GM19240 (cell line): Measurements from ENCODE around the gene FAM114A1.
"Not testable (repeated sequence)": the region's sequence is repeated elsewhere in the genome, so short reads cannot be mapped to it uniquely, and the experiment has no call there.

Experiments
- DNase-seq: peaks from one replicate; pipeline ENCODE4 v3.0.0; 2011; ENCODE audit warnings: low spot score; ENCODE audit not compliant: insufficient read length

FAM114A1 gene

DNA sequence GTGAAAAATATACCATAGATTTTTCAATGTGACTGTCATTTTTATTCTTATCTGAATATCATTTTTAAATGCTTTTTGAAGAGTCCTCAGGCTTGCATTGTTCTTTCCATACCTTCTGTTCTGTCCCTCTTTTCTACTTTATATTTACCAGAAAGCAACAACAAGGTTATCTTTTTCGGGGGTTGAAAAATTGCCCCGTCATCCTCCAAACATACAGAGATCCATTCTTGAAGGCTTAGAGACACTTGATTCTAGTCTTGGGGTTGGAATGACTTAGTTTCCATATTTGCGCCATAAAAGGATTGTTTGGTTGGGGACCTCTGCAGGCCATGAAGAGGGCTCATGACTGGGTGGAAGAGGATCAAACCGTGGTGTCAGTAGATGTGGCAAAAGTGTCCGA, 63.5 kb downstream of the FAM114A1 start:
- no peak for DNase-seq

DNA sequence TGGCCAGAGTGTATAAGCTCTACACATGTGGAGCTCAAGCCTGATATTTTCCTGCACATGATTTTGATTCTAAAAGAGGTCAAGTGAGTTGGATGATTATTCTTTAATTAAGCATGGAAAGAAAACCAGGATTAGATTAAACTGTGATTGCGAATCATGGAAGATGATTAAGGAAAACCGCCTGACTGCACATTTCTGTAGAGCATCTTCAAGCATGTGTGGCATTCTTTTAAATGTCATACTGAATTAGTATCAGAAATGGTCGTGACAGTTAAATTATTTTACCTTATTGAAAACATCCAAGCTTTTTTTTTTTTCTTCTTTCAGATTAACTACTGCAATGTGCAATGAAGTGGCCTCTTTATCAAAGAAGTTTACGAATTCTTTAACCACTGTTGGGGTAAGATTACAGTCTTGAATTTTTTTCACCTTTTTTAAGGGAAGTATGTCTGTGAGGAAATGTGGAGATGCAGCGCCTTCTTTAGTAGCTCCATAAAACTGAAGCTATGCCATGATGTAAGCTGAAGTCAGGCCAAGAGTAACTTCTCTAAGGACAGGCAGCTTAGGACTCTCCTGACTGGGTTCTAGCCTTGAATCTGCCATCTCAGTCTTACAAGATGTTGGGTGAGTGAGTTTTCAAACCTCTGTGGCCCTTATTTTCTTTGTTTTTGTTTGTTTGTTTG, 67.9 kb downstream of the FAM114A1 start:
- DNase-seq: no peak

DNA sequence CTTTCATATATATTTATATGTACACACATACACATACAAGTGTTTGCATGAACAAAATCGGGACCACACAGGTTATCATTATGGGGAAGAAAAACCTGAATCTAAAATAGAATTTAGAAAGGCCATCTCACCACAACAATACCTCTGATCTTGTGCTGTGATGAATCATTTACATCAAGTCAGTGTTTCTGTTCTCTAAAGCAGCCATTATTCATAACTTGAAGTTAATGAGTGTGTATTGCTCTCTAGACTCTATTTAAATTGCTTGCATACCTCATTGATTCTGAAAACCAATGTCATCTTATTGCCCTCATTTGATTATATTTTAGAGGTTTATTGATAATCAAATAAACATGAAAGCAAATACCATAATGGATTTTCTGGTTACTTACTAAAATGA, 71.6 kb downstream of the FAM114A1 start:
- DNase-seq: peak; percentile 35

DNA sequence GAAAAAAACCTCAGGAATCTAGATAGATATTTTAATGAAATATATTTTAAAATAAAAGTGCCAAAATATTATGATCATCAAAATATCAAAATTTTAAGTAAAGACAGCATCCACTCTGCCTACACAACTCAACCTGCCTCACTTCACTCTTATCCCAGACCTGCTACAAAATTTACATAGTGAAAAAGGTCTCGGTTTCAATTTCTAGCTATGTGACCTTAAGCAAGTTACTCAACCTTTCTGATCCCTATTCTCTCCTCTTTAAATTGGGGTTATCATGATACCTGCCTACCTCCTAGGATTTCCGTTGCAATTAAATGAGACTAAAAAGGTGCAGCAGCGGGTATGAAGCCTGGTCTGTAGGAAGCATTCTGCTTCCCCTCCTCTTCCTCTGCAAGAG, 72.9 kb downstream of the FAM114A1 start:
- no peak for DNase-seq

DNA sequence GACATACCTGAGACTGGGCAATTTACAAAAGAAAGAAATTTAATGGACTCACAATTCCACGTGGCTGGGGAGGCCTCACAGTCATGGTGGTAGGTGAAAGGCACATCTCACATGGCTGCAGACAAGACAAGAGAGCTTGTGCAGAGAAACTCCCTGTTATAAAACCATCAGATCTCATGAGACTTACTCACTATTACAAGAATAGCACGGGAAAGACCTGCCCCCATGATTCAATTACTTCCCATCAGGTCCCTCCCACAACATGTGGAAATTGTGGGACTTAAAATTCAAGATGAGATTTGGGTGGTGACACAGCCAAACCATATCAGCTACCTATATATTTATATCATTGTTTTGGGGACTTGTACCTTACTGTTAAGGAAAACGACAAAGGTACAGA, 74.3 kb downstream of the FAM114A1 start:
- not testable (repeated sequence) for DNase-seq

DNA sequence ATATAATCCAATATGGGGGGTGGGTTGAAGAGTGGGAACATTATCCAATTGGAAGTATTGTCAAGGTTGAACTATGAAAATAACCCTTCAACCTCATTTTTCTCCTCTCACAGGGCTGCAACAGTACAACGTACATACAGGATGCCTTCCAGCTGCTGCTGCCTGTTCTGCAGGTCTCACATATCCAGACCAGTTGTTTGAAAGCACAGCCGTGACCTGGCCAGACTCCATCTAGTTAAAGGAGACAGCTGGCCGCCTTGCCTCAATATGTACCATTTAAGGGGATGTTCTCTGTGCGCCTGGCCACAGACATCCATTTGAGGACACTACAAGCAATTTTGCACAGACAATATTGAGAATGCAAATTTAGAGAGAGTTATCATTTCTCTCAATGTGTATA, 75.7 kb downstream of the FAM114A1 start:
- DNase-seq: no peak

DNA sequence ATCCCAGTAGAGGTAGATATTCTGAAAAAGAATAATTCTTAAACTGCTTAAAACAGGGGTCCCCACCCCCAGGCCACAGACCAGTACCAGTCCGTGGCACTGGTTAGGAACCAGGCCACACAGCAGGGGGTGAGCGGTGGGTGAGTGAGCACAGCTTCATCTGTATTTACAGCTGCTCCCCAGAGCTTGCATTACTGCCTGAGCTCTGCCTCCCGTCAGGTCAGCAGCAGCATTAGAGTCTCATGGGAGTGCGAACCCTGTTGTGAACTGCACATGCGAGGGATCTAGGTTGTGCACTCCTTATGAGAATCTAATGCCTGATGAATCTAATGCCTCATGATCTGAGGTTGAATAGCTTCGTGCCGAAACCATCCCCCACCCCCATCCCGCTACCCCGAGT, 76.8 kb downstream of the FAM114A1 start:
- DNase-seq: no peak

DNA sequence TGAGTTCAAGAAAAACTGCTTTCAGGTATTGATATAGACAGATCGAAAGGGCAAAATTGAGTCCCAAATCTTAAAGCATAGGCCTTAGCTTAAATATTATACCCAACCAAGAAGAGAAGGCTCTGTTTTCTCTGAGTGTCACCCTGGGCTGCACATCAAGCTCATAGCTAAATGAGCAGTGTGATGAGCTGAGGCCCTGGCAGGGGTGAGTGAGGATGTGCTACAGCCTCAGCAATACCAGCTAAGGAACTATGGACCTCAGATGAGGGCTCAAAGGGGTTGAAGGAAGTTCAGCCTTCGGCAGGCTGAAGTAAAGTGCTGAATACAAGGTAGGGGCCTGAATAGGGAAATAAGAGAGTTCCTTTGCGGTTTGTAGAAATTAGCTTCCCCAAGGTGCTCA, 79.3 kb downstream of the FAM114A1 start:
- DNase-seq: no peak

DNA sequence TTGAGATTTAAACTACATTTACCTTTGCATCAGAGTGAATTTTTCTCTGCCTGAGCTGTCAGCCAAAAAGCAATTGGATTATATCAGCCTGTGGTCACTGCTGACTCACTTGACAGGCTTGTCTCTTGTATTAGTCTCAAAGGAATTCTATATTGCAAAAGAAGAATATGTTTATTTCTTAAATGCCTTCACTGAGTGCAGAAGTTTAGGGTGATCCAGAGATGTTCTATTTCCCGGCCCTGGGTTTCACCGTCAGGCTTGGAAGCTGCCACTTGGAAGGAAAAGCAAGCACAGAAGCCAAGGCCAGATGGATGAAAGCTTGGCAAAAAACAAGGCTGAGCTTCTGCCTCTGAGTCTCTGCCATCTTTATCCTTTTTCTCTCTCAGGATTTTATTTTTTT, 80.9 kb downstream of the FAM114A1 start:
- no peak for DNase-seq

DNA sequence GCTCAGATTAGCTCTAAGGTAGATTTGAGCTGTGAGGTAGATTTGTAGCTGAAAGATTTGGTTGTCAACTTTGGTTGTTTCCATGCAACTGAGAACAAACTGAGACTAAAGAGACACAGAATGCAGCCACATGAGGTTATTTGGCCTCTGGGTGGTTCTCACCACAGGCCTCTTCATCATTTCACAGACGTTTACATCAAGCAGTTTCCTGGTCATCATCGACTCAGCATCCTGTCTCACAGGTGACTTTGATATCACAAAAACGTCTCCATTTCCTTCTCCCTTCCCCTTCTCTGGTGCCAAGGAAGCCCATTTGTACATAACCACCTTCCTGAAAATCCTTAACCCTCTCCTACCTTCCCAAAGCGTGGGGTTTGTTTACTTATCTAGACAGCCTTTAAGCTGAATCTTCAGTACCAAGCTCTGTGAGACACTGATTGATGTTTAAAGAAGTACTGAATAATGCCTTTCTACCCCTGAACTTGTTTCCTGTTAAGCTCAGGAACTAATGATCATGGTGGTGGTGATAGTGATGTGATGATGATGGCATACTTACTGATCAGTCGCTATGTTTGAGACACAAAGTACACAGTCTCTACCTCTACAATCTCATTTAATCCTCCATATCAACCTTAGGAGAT, 81.9 kb downstream of the FAM114A1 start:
- DNase-seq: no peak

DNA sequence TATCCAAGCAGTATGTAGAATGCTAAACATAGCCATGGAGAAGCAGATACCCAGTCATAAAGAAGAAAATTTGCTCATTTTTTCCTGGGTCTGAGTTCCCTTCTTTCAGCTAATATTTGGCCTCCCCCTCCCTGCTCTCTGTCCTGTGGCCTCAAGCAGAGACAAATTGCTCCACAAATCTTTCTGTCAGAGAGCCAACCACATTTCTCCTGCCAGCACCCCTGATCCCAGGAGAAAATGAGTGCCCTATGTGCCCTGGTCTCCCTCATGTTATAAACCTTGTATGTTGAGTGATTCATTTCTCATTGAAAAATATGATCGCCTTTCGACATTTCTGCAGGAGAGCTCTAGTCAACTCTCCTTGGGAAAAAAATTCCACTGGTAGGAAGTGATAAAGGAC, 82.6 kb downstream of the FAM114A1 start:
- DNase-seq: no peak

DNA sequence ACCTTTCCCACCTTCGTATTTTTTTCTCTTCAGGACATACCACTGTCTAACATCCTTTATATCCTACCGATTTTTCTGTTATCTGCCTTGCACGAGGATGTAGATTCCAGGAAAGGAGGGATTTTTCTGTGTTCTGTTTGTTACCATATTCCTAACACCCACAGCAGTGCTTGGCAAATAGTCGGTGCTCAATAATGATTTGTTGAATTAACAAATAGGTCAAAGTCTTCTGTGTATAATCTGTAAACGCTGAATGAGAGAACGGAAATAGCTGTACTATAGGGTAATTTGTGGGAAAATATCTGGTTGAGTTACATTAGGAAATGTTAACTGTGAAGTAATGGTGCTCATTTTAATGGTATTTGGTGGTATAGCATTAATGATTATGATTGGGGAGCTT, 83.1 kb downstream of the FAM114A1 start:
- no peak for DNase-seq

DNA sequence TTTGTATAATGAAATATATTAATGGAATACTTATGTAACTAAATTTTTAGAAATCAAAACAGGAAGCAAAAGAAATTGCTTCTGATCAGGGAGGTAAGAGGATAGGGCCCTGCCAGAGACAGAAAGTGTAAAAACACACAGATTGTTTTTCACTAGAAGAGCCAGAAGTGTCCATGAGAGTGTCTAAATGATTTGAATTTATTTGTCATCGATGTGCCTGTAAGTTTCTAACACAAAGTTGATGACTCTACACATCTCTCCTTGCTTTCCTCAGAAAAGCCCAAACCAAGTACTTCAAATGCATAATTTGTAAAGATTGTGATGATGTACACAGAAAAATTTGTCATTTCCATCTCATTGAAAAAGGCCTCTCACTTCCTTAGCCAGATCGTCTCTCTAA, 84.0 kb downstream of the FAM114A1 start:
- no peak for DNase-seq

DNA sequence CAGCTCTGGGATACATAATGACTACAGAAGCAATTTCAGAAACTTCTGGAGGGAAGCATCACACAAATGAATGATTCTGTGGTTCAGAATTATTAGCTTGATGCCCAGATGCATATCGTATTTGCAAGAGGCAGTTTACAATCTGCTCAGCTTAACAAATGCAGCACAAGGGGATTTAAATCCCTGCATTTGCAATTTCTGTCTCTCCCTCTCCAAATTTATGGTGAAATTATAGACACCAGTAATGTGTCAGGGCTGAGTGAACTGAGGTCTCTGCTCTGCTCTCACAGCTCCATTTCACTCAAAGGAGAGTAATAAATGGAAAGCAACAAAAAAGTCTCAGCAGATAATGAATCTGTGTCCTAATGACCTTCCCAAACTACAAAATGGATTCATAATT, 84.4 kb downstream of the FAM114A1 start:
- no peak for DNase-seq

DNA sequence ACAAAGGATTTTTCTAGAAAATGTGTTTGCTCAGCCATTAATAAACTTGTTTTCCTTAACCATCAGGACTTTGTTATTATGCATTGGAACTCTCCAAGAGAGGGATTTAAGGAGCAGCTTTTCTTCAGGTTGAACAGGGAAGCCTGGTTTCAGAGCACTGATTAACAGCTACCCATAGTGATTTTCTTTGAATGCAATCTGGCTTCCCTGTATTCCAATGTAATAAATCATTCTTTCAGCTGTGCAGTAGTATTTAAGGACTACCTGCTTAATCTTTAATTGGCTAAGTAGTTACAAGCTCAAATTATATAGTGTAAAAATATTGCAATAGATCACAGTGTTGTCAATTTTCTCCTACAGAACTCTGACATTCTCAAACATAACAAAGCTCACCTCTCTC, 87.1 kb downstream of the FAM114A1 start:
- no peak for DNase-seq

DNA sequence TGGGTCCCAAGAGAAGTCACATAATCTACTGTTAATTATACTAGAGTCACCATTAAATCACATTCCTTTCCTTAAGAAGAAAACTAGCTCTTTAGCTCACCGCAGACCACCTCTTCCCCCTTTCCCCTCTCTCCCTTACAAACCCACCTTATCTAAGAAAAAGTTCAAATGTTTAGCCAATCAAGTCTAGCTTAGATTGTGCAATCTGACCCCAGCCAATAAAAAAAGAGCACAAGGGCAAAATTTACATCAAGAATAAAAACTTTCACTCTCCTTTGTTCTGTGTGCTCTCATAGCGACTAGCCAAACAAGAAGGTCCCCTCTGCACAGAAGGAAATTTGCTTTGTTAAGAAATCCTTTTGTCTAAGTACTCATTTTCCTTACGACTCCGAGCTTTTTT, 88.4 kb downstream of the FAM114A1 start:
- DNase-seq: no peak

DNA sequence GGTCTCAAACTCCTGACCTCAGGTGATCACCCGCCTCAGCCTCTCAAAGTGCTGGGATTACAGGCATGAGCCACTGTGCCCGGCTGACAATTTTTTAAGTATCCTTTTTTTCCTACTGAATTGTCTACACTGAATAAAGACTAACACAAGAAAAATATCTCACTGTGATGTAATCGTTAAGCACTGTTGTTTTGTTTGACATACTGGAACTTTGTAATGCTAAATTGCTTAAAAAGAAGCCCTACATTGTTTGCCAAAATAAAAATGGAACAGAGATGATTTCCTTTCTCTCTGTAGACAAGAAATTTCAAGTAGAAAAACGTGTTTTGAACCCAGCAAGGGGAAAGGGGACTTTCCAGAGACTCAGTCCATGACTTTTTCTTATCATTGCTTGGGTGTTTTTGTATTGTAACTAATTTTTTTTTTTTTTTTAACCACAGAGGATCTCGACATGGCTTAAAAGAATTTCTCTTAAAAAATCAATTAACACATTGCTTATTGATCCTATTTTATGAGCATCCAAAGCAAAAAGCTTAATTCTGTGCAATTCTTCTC, 89.7 kb downstream of the FAM114A1 start:
- DNase-seq: no peak

DNA sequence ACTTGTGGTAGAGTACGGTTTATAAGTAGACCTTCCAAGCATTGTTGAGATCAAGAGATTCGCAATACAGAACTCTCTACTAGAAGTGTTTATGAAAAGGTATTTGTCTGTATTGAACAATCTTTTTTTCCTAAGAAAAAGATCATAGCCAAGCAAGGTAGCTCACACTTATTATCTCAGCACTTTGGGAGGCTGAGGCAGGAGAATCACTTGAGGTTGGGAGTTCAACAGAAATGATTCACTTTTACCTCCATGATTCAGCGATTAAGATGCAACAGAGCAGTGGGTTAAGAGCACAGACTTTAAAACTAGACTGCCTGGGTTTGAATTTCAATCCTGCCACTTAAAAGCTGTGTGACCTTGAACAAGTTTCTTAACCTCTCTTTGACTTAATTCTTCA, 90.3 kb downstream of the FAM114A1 start:
- DNase-seq: no peak

DNA sequence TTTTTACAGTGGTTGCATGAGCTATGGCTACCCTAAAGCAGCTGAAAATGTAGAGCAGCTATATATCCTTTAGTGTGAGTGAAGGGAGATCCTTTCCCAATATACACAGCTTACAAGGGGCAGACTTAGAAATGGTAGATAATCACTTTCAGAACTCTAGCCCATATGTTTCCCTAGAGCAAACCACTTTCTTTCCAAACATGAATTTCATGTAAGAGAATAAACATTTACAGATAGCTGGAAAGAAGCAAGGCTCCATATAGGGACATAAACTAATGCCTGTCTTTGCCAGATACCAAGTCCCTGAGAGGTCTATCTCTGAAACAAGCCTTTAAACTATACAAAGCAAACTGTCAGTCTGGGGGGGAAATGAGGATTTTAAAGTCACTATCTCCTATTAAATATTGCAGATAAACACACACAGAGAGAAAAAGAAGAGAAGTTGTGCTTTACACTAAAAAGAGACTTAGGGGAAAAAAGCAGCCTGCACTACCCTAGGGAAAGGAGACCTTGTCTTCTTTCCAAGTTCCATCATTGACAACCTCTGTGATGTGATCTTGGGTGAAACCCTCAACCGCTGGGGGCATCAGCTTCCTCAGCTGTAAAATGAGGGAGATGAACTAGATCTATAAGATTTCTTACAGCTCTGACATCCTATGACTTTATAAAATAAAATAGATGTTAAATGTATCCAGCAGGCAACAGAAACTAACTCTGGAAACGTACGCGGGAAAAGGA, 91.0 kb downstream of the FAM114A1 start:
- no peak for DNase-seq

DNA sequence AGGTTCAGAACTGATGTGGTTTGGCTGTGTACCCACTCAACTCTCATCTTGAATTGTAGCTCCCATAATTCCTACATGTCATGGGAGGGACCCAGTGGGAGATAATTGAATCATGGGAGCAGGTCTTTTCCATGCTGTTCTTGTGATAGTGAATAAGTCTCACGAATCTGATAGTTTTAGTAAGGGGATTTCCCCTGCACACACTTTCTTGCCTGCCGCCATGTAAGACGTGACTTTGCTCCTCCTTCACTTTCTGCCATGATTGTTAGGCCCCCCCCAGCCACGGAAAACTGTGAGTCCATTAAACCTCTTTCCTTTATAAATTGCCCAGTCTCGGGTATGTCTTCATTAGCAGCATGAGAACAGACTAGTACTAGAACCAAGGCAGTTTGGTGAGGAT, 91.6 kb downstream of the FAM114A1 start:
- not testable (repeated sequence) for DNase-seq

DNA sequence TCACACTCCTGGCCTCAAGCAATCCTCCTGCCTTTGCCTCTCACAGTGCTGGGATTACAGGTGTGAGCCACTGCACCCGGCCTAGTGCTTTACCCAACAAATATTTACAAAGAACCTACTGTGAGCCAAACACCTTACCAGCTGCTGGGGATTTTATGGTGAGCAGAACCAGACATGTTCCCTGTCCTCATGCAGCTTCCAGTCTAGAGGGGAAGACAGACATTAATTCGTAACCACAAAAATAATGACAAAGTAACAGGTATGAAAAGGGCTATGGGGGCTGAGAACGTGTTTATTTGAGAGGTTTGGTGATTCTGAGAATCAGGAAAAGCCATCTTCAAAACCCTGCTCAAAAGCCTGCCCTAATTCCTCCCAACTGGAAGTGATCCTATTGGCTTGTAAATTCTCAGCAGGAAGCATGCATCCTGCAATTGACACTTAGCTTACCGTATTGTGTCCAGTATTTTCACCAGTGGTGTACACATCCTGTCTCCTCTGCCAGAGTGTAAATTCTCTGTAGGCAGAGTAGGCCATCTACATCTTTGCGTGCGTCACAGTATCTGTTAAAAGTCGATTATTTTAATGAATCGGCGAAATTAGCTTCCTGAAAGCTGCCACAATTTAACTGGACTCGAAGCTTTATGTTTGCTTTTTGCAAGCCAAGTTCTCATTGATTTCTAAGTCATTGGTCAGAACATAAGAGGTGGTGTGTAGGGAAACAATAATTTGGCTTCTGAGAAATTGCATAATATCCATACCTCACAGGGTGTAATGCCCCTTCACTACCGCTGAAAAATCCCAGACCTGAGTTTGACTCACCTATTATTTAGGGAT, 97.6 kb downstream of the FAM114A1 start:
- DNase-seq: no peak

DNA sequence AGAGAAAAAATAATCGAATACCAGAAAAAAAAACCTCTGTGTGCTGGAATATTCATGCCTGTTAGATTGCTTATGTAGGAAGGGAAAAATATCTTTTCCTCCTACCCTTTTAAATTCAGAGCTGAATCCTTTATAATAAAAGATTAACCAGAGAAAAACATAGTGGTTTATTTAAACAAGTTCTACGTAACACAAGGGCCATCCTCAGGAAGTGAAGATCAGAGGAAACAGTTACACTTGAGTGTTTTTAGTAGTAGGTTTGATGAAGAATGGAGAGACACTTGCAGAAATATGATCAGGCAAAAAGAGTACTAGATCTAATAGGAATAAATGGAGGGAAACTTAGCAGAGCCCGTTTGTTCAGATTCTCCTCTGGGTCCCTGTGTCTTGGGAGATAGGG, 98.3 kb downstream of the FAM114A1 start:
- no peak for DNase-seq
